ENCODE results near the gene BSN. TPM values are rescaled to one million over a fixed set of nuclear protein-coding genes. Genes with fewer than 3 reads are reported as not detected.

BSN gene
- total and polyA plus RNA-seq, 2 experiments from 2014 or later, result 1.2 to 2.1 TPM

DNA sequence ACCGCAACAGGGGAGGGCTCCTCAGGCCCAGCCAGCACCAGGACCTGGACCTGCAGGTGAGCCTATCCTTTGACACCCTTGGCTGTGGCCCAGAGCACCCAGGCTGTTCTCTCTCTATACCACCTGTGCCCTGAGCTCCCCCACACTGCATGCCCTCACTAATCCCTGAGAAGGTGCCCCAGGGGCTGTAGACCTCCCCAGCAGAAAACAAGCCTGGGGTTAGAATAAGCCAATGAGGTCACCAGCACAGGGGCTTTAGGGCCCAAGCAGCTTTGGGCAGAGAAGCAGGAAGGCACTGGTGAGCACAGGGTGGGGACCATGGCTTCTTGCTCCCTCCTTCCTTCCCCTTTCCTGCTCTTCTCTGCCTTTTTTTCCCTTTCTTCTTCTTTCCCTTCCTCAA is 109.6 kb downstream of the BSN start:
- Histone ChIP-seq H3K27ac (no peak overlapping the region), H3K36me3 (no peaks in the 10 kb centered on the region), H3K9me3 (ENCODE audit: low read depth) (no peaks in the 10 kb centered on the region), H3K4me1 (ENCODE audit: low read depth) (no peaks in the 10 kb centered on the region), H3K27me3 (no peaks in the 10 kb centered on the region), H3K4me3 (no peak overlapping the region)
- TF ChIP-seq, protein P1, sequence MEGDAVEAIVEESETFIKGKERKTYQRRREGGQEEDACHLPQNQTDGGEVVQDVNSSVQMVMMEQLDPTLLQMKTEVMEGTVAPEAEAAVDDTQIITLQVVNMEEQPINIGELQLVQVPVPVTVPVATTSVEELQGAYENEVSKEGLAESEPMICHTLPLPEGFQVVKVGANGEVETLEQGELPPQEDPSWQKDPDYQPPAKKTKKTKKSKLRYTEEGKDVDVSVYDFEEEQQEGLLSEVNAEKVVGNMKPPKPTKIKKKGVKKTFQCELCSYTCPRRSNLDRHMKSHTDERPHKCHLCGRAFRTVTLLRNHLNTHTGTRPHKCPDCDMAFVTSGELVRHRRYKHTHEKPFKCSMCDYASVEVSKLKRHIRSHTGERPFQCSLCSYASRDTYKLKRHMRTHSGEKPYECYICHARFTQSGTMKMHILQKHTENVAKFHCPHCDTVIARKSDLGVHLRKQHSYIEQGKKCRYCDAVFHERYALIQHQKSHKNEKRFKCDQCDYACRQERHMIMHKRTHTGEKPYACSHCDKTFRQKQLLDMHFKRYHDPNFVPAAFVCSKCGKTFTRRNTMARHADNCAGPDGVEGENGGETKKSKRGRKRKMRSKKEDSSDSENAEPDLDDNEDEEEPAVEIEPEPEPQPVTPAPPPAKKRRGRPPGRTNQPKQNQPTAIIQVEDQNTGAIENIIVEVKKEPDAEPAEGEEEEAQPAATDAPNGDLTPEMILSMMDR (IDR thresholded peaks at IDR 0.05; ENCODE audit: low read depth, low read length), result no peak
- no peak for DNase-seq (ENCODE audit: low read depth in 1 of 2, low spot score in 1 of 2)

DNA sequence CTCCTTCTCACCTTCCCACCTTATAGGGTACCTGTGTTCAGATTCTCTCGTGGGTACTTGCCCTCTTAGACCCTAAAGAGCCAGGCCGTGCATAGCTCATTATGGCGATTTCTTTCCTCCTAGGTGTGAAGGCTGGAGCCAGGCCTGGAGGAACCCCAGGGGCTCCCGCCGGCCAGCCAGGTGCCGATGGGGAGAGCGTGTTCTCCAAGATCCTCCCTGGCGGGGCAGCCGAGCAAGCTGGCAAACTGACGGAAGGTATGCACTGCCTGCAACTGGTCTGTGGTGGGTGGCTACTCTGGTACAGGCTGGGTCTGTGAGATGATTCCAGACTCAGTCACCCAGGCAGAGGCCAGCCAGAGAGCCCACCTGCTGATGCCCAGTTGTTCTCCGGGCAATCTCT is 110.0 kb downstream of the BSN start:
- H3K27me3 ChIP-seq, result no peaks in the 10 kb centered on the region
- TF ChIP-seq, protein P1 (IDR thresholded peaks at IDR 0.05; ENCODE audit: low read depth, low read length), result no peak
- no peak overlapping the region for H3K27ac ChIP-seq
- H3K4me1 ChIP-seq (ENCODE audit: low read depth), result no peaks in the 10 kb centered on the region
- H3K4me3 ChIP-seq, result no peak overlapping the region
- H3K36me3 ChIP-seq, result no peaks in the 10 kb centered on the region
- H3K9me3 ChIP-seq (ENCODE audit: low read depth), result no peaks in the 10 kb centered on the region
- DNase-seq (ENCODE audit: low read depth in 1 of 2, low spot score in 1 of 2), result no peak

DNA sequence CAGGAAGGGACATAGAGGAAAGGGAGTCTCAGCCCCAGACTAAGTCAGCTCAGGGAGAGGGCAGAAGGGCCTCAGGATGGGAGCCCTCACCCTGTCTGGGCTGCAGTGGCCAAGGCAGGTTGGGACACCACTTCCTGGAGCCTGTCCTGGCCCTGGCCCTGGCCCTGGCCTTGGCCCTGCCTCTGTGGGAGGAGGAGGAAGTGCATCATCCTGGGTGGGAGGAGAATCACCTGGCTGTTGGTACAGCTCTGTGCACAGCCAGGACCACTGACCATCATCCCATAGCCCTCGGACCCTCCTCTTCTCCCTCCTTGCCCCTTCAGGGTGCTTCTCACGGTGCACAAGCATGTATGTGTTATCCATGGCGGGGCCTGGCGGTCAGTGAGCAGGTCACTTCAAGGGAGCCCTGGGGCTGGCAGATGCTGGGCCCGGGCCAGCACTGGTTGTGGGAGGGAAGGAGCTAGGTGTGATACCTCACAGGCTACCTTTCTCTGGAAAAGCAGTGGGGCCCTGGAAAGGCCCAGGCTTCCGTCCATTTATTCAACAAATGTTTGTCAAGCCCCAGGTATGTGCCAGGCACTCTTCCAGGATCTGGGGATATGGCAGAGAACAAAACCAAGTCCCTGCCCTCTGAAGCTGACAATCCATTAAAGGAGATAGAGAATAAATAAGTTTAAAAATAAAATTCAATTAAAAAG is 111.7 kb downstream of the BSN start:
- Histone ChIP-seq H3K36me3 (no peaks in the 10 kb centered on the region), H3K27me3 (no peaks in the 10 kb centered on the region), H3K4me1 (ENCODE audit: low read depth) (no peaks in the 10 kb centered on the region), H3K27ac (no peak overlapping the region), H3K4me3 (no peak overlapping the region), H3K9me3 (ENCODE audit: low read depth) (no peaks in the 10 kb centered on the region)
- no peak for DNase-seq (ENCODE audit: low read depth in 1 of 2, low spot score in 1 of 2)
- TF ChIP-seq, protein P1 (IDR thresholded peaks at IDR 0.05; ENCODE audit: low read depth, low read length), result no peak

DNA sequence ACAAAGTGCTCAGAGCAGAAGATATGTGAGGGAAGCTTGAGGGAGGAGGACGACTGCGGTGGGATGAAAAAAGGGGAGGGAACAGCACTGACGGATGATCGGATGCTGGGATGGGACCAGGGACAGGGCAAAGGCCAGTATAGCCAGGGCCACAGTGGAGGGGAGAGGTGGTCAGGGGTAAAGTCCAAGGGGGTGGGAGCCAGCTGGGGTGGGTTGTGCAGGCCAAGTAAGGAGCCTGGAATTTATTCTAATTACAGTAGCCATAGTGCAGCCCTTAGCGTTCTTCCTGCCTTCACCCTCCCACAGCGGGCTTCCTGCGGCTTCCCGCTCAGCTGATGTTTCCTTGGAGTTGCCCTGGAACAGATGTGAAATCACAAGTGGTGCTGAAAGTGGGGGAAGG is 112.3 kb downstream of the BSN start:
- no peak overlapping the region for H3K4me3 ChIP-seq
- no peaks in the 10 kb centered on the region for H3K27me3 ChIP-seq
- DNase-seq (ENCODE audit: low read depth in 1 of 2, low spot score in 1 of 2), result peak in 1 of 2 donors; percentile 53
- no peaks in the 10 kb centered on the region for H3K9me3 ChIP-seq (ENCODE audit: low read depth)
- H3K27ac ChIP-seq, result no peak overlapping the region
- TF ChIP-seq, protein P1 (IDR thresholded peaks at IDR 0.05; ENCODE audit: low read depth, low read length), result no peak
- no peaks in the 10 kb centered on the region for H3K36me3 ChIP-seq
- H3K4me1 ChIP-seq (ENCODE audit: low read depth), result peaks cover 6% of the 10 kb centered on the region

DNA sequence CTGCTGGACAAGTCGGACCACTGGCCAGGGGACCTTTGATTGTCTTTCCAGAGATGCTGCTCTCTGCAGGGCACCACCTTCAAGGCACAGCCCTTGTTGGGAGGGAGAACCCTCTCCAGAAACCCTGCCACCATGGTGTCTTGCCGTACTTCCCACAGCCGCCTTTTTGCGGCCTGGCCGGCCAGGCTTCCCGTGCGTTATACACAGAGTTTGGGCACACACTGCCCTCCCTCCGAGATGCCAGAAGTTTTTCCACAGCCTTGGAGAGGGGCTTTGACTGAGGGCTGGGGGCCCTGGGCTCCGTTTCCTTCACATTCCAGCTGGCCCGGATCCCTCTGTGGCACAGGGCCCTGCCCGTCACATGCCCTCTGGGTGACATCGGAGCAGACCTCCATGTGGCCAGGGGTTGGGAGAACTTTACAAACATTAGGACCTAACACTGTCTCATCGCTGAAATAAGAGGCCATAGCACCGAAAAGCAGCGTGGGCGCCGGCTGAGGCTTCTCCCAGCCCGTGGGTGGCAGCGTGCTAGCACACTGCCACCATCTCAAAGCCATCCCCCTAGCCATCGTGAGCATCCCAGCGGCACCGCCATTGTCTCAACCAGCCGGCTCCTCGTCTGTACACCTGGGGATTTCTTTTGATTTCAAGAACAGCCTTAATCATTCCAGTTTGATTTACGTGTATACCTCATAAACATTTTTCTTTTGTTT is 113.6 kb downstream of the BSN start:
- Histone ChIP-seq H3K9me3 (ENCODE audit: low read depth) (no peaks in the 10 kb centered on the region), H3K4me3 (no peak overlapping the region), H3K36me3 (no peaks in the 10 kb centered on the region), H3K4me1 (ENCODE audit: low read depth) (peaks cover 6% of the 10 kb centered on the region), H3K27ac (no peak overlapping the region), H3K27me3 (no peaks in the 10 kb centered on the region)
- no peak for DNase-seq (ENCODE audit: low read depth in 1 of 2, low spot score in 1 of 2)
- TF ChIP-seq, protein P1 (IDR thresholded peaks at IDR 0.05; ENCODE audit: low read depth, low read length), result no peak
